Spleen (tissue), 7 donors: ENCODE data around the gene MRPS7.

Experiments
- POLR2A ChIP-seq, 3 donors: fragments of 450-650 bp; IDR thresholded peaks; one replicate each; pipeline ENCODE4 v1.5.1; 2017; ENCODE audit warnings: antibody characterized with exemption in 3 of 3, mild to moderate bottlenecking in 1 of 3
- POLR2AphosphoS5 ChIP-seq, 3 donors: sonication (generic); formaldehyde crosslinking; IDR thresholded peaks; one replicate each; pipeline ENCODE4 v1.5.1; 2017; ENCODE audit warnings: antibody characterized with exemption in 3 of 3
- TF ChIP-seq, protein P1 (sequence below), 11 experiments: fragments of 200-600 bp in 7 of 11; fragments of 450-650 bp in 4 of 11; sonication (generic) in 4 of 11; IDR thresholded peaks in 8 of 11; conservative IDR thresholded peaks in 3 of 11; 1 replicate in 7 of 11; 2 replicates in 4 of 11; pipeline versions ENCODE4 v1.4.0 to v1.8.0; 2016 to 2021; ENCODE audit warnings: antibody characterized with exemption in 11 of 11, inconsistent platforms in 4 of 11, mild to moderate bottlenecking in 1 of 11
- donor health status: DM: no; HTN: no; CAD: no; lungs with moderate emphysema.
- donor health status: DM: no; HTN: no; CAD: no.
- donor health status: DM: no; HTN: no; CAD: no.

DNA sequence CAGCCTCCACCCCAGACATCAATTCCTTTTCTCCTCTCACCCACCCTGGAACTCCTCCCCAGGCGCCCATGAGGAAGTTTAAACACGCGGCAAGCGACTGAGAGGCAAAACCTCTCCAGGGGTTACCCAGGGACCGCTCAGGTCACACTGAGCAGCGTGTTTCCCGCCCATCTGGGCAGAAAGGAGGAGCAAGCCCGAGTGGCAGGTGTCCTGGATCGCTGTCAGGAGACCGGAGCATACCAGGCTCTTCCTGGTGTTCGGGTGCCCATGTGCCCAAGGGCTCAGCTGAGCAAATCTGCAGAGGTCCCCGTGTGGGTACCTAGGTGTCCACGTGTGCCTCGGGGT is 27.1 kb downstream of the MRPS7 start:
- TF ChIP-seq, protein P1, sequence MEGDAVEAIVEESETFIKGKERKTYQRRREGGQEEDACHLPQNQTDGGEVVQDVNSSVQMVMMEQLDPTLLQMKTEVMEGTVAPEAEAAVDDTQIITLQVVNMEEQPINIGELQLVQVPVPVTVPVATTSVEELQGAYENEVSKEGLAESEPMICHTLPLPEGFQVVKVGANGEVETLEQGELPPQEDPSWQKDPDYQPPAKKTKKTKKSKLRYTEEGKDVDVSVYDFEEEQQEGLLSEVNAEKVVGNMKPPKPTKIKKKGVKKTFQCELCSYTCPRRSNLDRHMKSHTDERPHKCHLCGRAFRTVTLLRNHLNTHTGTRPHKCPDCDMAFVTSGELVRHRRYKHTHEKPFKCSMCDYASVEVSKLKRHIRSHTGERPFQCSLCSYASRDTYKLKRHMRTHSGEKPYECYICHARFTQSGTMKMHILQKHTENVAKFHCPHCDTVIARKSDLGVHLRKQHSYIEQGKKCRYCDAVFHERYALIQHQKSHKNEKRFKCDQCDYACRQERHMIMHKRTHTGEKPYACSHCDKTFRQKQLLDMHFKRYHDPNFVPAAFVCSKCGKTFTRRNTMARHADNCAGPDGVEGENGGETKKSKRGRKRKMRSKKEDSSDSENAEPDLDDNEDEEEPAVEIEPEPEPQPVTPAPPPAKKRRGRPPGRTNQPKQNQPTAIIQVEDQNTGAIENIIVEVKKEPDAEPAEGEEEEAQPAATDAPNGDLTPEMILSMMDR (IDR thresholded peaks at IDR 0.05 in 8 of 11, conservative IDR thresholded peaks at IDR 0.05 in 3 of 11), result no peak
- TF ChIP-seq POLR2A (IDR thresholded peaks at IDR 0.05) (no peak), POLR2AphosphoS5 (IDR thresholded peaks at IDR 0.05) (no peak)
